Astrocyte (in vitro differentiated cells and primary cell): Measurements from ENCODE around the gene PARP1.

Source experiments
- EZH2 ChIP-seq: IDR thresholded peaks from 2 replicates; pipeline ENCODE4 v1.6.1; 2012; ENCODE audit warnings: mild to moderate bottlenecking, low read length, inconsistent platforms; ENCODE audit not compliant: insufficient read depth
- TF ChIP-seq, protein P1 (sequence below): IDR thresholded peaks from 2 replicates; pipeline ENCODE4 v1.5.1; 2011; ENCODE audit warnings: low read depth, mild to moderate bottlenecking, inconsistent platforms, low read length, moderate library complexity; ENCODE audit not compliant: insufficient read depth

DNA sequence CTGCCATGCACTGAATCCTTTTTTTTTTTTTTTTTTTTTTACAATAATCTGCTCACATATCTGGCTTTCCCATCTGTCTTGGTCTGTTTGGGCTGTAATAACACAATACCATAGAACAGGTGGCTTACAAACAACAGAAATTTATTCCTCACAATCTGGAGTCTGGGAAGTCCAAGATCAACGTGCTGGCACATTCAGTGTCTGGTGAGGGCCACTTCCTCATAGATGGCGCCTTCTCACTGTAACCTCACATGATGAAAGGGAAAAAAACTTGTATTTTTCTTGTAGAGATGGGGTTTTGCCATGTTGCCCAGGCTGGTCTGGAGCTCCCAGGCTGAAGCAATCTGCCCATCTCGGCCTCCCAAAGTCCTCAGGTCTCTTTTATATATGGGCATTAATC, 13.0 kb upstream of the PARP1 start:
- TF ChIP-seq, protein P1, sequence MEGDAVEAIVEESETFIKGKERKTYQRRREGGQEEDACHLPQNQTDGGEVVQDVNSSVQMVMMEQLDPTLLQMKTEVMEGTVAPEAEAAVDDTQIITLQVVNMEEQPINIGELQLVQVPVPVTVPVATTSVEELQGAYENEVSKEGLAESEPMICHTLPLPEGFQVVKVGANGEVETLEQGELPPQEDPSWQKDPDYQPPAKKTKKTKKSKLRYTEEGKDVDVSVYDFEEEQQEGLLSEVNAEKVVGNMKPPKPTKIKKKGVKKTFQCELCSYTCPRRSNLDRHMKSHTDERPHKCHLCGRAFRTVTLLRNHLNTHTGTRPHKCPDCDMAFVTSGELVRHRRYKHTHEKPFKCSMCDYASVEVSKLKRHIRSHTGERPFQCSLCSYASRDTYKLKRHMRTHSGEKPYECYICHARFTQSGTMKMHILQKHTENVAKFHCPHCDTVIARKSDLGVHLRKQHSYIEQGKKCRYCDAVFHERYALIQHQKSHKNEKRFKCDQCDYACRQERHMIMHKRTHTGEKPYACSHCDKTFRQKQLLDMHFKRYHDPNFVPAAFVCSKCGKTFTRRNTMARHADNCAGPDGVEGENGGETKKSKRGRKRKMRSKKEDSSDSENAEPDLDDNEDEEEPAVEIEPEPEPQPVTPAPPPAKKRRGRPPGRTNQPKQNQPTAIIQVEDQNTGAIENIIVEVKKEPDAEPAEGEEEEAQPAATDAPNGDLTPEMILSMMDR = no peak
- TF ChIP-seq EZH2 = no peak
